HG03575 (cell line): Measurements from ENCODE around the gene SUCO.
A peak's percentile ranks its signal among the peaks of the same experiment; 100 is the strongest.

Source experiments
- ATAC-seq: cut with Tn5 transposase; IDR thresholded peaks from one replicate; pipeline ENCODE4 v1.9.1; 2021; ENCODE audit not compliant: unreplicated experiment, insufficient number of reproducible peaks, low FRiP score; ENCODE audit errors: extremely low read depth

Gene SUCO

GRCh38 chr1:172514108-172514507 is 18.8 kb upstream of the SUCO start:
- no peak for ATAC-seq

DNA sequence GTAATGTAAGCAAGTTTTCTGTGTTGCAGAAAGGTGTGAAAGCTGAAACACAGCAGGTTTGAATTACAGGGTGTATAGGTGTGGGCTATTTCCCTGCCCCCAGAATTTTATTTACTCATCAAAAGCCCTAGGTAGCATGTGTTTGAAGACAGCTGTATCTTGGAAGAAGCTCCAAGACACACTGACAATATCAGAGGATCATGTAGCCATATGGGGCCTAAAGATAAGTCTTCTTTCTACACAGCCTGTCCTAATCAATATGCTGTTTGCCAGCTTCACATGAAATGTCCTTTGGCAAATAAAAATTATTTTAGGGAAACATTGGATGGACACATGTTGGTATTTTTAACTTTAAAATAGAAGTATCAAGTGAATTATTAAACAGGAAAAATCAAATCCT is 17.5 kb upstream of the SUCO start:
- no peak for ATAC-seq

DNA sequence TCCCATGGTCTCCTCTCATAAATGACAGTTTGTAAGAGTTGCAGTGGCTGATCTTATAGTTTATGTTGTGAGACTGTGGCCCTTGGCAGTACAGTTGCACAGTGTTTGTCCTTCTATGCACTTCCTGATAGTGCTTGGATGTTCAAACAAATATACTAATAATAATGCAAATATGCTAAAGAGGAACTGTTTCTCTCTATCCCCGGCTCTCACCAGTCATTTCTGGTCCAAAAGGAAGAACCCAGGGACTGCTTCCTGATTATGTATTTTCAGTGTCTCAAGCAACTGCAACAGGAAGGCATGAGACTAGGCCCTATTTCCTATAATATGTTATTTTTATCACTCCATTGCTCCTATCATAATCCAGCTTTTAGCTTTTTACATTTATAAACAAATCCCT is 17.0 kb upstream of the SUCO start:
- no peak for ATAC-seq

DNA sequence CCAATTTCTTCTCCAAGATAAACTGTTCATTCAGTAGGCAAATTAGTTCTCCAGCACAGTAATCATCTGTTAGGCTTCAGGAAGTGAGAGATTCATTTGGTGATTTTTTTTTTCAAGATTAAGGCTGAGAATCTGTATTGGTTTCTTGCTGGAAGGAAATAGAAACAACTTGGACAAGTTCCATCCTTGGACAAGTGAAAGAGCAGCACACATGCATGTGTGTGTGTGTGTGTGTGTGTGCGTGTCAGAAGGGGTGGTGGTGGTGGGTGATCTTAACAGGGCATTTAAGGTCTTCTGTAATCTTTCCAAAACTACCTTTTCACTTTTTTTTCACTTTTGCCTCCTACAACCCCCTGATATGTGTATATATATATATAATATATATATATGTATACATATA is 15.9 kb upstream of the SUCO start:
- ATAC-seq, result no peak

DNA sequence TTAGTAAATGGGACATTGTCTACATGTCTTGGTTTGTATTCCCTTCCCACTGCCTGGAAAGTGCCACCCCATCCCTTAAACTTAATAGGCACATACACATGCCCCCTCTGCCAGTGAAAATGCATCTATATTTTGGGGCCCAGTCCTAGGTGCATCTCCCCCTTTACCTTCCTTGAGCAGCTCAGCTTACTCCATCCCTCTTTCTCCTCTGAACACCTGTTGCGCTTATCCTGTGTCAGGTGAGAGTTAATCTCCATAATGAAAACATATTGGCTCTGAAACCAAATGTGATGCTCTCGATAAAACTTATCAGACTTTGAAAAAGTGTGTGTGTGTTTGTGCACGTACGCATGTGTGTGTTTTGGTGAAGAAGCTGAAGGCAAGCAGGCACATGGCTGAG is 15.4 kb upstream of the SUCO start:
- ATAC-seq, result no peak

GRCh38 chr1:172529304-172529703 is 3.6 kb upstream of the SUCO start:
- no peak for ATAC-seq

DNA sequence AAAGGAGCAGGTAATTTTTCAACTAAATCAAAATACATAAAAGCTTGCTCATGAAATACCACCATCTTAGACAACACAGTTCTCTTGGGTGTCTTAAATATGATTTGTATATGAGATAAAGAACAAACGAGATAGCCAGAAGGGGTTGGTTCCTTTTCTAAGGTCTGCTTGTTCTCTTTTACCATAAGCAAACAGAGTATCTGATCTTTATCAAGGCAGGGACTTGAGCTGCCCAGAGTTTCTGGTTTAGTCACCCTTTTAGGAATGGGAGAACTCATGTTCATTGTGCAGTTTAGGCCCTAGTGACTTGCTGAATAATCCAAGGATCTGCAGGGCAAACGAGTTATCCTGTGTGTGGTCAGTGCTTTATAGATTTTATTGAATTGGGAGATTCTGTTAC is 3.0 kb upstream of the SUCO start:
- no peak for ATAC-seq

DNA sequence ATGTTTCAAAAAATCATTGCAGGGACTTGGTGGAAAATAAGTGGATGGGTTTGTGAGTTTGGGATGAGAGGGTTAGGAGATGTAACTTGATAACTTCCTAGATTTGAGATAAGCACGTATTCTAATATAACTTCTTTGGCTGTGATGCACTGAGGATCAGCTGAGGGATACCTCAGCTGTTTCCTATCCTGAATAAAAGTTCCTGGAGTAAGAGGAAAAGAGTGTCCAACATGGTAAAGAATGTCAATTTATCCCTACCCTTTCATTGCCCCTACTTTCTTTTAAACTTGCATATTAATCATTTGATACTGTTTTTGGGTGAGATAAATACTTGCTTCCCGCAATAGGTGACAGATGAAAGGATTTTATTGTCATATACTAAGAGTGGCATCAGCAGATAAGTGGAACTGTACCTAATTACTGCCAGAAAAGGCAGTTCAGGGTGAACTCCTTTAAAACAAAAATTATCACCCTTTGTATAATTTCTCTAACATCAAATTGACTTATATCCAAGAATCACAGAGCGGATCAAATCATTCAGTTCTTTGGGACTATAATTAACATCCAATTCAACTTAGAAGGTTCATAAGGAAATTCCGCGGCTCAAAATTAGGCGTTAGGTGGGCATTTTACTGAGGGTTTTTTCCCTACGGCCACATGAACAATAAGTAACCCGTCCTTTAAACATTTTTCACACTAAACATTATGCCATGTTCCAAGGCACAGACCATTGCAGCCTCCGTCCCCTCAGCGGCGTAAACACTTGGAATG is 1.4 kb upstream of the SUCO start:
- no peak for ATAC-seq

DNA sequence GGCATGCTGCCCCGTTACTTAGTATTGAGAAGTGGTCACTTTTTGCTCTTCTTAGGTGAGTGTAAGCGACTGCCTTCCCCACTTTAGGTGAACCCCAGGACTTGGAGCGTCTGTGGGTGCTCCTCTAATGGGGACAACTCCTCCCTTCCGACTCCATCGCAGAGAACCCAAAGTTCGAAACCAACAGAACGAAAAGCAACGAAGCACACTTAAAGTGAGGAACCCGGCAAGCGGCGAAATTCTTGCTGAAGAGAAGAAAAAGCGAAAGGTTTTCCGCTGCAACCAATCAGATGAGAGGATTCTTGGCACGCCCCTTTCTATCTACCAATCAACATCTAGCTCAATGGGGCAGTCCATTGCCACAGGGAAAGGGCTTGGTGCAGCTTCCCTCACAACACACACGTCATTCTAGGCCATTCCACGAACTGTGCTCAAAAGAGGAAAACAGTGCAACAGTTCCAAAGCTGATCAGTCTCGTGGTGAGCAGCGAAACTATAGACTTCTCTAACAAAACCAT is 709 bp upstream of the SUCO start:
- peak; percentile 56 for ATAC-seq

DNA sequence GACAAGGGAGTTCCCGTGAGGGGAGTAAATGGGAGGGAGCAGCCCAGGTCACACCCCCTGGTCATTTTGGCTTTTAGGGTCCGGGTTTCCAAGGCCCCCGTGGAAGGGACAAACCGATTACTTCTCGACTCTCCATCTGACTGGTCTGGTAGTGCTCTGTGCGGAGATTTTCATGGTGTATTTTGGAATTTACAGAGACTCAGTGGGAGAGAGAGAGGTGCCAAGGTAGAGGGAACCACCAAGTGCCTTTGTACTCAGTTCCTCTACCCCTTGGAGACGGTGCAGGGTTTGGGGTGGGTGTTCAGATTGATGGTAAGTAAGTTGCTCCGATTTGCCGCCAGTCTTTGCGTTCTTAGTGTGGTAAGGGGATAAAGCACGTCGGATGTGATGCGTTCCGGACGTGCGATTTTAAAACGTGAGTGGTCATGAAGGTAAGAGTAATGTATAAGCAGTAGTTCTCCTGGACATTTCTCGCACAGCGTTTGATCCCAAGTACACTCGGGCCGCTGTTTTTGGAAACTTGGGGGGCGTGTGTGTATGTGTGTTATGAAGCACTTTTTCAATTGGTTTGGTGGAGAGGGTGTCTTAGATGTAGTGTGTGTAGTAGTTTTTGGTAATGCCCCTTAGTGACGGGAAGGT is 682 bp downstream of the SUCO start:
- peak; percentile 2 for ATAC-seq

- no peak for ATAC-seq
Observed at GRCh38 chr1:172536256-172536655, 3.3 kb downstream of the SUCO start.

DNA sequence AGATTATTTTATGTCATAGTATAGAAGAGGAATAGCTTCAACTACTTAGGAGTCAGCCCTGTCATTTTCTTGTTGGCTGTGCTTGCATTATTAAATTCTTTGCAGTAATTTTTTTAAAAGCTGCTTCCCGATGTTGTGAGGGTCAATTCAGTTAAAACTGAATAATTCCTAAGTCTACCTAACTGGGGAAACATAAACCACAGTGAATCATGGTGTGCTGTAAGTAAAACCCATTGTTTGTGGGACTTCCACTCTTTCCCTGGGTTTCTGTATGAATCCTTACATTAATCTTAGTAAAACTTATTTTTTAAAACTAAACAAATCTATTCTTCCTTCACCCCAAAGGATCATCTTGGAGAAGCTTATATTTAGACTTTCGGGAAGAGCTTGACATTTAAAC is 4.4 kb downstream of the SUCO start:
- ATAC-seq, result no peak

DNA sequence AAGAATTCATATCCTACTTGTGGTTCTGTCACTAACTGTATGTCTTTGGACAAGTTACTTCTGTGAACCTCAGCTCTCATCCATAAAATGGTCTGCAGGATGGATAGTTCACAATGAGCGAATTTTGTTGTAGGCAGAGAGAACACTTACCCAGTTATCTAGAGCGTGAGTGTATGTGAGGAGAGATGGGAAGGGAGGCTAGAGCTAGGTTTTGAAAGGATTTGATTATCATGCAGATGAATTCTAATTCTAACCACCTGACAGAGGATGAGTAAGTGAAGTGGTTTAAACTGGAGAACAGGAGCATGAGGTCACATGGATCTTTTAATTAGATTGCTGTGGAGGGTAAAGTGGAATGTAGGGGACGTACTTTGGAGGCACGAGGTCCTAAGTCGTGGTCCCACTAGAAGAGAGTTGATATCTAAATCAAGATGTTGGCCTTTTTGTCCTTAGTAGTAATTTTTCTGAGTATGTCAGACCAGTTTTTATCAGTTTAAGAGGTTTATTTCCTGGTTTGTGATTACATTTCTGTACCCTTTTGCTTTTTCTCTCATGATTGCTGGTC is 5.0 kb downstream of the SUCO start:
- no peak for ATAC-seq

DNA sequence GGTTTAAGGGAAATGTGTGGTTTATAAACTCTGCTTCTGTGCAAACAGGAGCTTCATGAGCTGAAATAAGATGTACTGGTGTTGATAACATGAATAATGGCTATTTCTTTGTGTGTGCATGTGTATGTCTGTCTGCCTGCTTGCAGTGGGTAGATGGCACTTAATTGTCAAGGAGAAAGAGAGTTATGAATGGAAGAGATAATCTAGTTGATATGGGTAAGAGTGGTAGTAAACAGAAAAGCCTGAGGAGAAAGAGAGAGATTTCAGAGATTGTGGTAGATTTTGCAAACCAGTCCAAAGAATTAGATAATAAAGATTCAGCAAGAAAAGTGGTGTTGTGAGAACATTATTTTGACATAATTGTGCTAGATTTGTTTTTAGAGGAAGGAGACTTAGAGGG is 7.7 kb downstream of the SUCO start:
- no peak for ATAC-seq

- no peak for ATAC-seq
Observed at GRCh38 chr1:172544481-172545104, 11.6 kb downstream of the SUCO start.

GRCh38 chr1:172545396-172546004 is 12.6 kb downstream of the SUCO start:
- ATAC-seq, result no peak

DNA sequence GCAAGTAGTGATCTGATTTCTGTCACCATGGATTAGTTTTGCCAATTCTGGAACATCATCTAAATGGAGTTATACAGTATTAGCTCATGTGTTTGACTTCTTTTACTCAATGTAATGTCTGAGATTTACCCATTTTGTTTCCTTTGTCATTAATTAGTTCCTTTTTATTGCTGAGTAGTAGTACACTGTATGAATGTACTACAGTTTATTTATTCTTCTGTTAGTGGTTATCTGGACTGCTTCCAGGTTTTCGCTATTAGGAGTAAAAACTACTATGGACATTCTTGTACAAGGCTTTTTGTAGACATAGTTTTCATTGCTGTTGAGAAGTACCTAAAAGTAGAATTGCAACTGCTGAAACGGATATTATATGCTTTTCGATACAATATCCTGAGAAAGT is 14.1 kb downstream of the SUCO start:
- no peak for ATAC-seq

DNA sequence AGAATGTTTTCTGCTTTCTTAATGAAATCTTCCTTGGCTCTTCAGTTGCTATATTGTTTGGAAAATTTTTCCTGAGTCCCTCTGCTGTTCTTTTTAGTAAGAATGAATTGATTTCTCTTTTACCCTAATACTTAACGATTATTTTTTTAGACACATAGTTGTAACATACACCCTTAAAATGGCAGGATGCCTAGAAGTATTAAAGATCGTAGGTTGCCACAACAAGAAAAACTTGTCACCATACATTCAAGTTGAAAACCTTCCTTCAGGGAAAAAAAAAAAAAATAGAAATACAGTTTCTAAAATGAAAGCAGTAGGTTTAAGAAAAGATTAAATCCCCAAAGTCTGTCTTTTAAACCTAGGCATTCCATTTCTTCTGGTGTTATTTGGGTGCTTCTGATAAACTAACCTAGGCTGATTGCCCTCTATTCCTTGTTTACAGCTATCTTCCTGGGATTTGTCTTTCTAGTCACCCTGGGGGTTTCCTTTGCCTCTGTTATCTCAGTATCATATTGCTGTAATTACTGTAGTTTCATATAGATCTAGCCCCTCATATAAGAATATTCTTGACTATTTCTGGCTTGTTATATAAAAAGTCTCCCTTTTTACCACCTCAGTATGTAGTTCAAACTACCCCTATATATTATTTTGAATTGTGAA is 16.8 kb downstream of the SUCO start:
- ATAC-seq, result no peak

DNA sequence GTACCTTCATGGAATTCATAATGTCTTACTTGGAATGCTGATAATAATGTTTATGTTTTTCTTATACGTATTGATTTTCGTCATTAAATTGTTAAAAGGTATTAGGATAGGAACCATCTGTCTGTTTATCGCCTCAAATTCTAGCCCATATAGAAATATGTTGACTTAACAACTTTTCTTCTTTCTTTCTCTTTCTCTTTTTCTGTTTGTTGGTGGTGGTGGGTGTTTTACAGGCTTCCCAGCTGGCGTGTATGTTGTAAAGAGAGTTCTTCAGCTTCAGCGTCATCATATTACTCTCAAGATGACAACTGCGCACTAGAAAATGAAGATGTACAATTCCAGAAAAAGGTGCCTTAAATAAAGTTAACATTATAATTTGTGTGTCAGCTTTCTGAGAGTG is 18.3 kb downstream of the SUCO start:
- ATAC-seq, result no peak
